ENCODE results near the gene CDKN1C.

DNA sequence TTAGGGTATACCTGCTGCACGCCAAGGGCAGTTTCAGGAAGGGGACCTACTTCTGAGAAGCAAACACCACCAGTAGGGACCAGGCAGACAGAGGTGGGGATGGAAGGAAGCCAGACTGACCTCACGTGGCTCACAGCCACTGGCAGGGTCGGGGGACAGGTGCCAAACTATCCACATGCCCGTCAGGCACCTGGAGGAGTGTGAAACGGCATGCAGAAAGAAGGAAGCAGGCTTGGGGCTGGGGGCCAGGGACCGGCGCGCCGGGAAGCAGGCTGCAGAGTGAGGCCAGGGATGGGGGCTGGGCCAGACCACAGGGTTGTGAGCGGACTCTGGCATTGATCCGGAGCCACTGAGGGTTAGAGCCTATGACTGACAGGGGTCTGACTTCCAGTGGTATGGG lies 47.5 kb downstream of the CDKN1C start:
- TF ChIP-seq POLR2A (IDR thresholded peaks at IDR 0.05; ENCODE audit: low read depth, low read length) (no peak), TAF1 (IDR thresholded peaks at IDR 0.05; ENCODE audit: borderline replicate concordance, low read depth, low read length) (no peak)
